ENCODE results near the gene MAJIN.

MAJIN gene

DNA sequence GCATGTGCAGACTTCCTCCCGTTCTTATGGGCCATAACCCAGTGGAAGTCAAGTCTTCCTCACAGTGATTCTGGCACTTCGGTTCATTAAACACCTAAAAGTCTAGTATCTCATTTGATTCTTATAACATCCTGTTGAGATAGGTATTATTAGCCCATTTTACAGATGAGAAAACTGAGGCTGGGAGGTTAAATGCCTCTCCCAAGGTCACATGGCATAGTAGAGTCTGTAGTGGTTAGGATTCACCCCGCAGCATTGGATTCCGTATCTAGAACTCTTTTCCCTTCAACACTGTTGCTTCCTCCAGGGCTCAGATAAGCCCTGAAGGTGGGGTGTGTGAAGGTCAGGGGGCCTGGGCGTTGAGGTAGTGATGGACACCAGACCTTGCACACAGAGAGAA is 39.6 kb downstream of the MAJIN start:
- Histone ChIP-seq H4K12ac (ENCODE audit: low read depth, low read length) (no peak overlapping the region), H2BK12ac (ENCODE audit: low read length) (no peak overlapping the region), H2AFZ (ENCODE audit: insufficient read depth, low read length, poor library complexity) (no peak overlapping the region), H3K36me3 (ENCODE audit: control insufficient read depth in 1 of 2, insufficient read depth in 2 of 2, low read length in 2 of 2) (peaks cover 19 to 33% of the 10 kb centered on the region in 2 experiments), H3K79me1 (ENCODE audit: low read length) (no peaks in the 10 kb centered on the region), H2AK5ac (ENCODE audit: low read length) (no peak overlapping the region), H2BK5ac (ENCODE audit: low read depth, low read length, poor library complexity) (no peak overlapping the region), H3K14ac (ENCODE audit: low read length) (no peak overlapping the region), H3K4me3 (ENCODE audit: low read depth, low read length) (no peak overlapping the region), H3K9ac (ENCODE audit: low read length) (no peak overlapping the region), H3K23ac (ENCODE audit: low read length) (no peak overlapping the region), H3K9me3 (ENCODE audit: insufficient read depth, low read depth, low read length) (no peaks in the 10 kb centered on the region), H3K4me1 (ENCODE audit: control insufficient read depth in 1 of 2, insufficient read depth in 2 of 2, low read length in 2 of 2) (peaks cover 0 to 7% of the 10 kb centered on the region in 2 experiments), H4K8ac (ENCODE audit: low read depth, low read length) (no peak overlapping the region), H3K27me3 (ENCODE audit: insufficient read depth, low read length) (no peaks in the 10 kb centered on the region), H3K4me2 (ENCODE audit: low read length) (no peak overlapping the region), H3K4ac (ENCODE audit: low read depth, low read length) (no peak overlapping the region), H3K79me2 (ENCODE audit: control insufficient read depth, insufficient read depth, low read length, poor library complexity) (no peaks in the 10 kb centered on the region), H4K91ac (ENCODE audit: low read depth, low read length) (no peak overlapping the region), H2BK120ac (ENCODE audit: insufficient read depth, low read length, poor library complexity) (no peak overlapping the region), H3K18ac (ENCODE audit: low read length) (no peak overlapping the region), H3K27ac (ENCODE audit: low read depth, low read length) (no peak overlapping the region)
- DNase-seq = no peak
- WGBS (ENCODE audit: extremely low coverage, insufficient coverage, insufficient read length) = no CpG with 5 or more reads among the region's 5 CpGs

DNA sequence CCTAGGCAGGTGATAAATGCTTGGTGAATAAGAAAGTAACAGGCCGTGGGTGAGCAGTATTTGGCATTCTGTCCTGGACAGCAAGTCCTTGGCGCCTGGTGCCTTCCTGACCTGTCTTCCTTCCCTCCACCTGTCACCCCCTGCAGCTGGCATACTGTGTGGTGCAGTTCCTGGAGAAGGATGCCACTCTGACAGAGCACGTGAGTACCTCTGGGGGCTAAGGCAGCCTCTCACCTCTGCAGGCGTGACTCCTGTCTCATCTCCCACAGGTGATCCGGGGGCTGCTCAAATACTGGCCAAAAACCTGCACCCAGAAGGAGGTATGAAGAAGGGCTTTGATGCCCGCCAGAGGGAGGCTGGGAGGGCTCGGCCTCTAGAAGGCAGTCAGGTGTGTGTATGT is 40.6 kb downstream of the MAJIN start:
- Histone ChIP-seq H3K9ac (ENCODE audit: low read length) (no peak overlapping the region), H2BK5ac (ENCODE audit: low read depth, low read length, poor library complexity) (no peak overlapping the region), H3K4me2 (ENCODE audit: low read length) (no peak overlapping the region), H3K27ac (ENCODE audit: low read depth, low read length) (no peak overlapping the region), H3K4me1 (ENCODE audit: control insufficient read depth in 1 of 2, insufficient read depth in 2 of 2, low read length in 2 of 2) (peaks cover 0 to 7% of the 10 kb centered on the region in 2 experiments), H3K79me2 (ENCODE audit: control insufficient read depth, insufficient read depth, low read length, poor library complexity) (no peaks in the 10 kb centered on the region), H2BK12ac (ENCODE audit: low read length) (no peak overlapping the region), H3K36me3 (ENCODE audit: control insufficient read depth in 1 of 2, insufficient read depth in 2 of 2, low read length in 2 of 2) (peaks cover 19 to 33% of the 10 kb centered on the region in 2 experiments), H3K9me3 (ENCODE audit: insufficient read depth, low read depth, low read length) (no peaks in the 10 kb centered on the region), H4K8ac (ENCODE audit: low read depth, low read length) (no peak overlapping the region), H2AFZ (ENCODE audit: insufficient read depth, low read length, poor library complexity) (no peak overlapping the region), H4K12ac (ENCODE audit: low read depth, low read length) (no peak overlapping the region), H3K4ac (ENCODE audit: low read depth, low read length) (no peak overlapping the region), H3K79me1 (ENCODE audit: low read length) (no peaks in the 10 kb centered on the region), H2BK120ac (ENCODE audit: insufficient read depth, low read length, poor library complexity) (no peak overlapping the region), H3K14ac (ENCODE audit: low read length) (no peak overlapping the region), H3K23ac (ENCODE audit: low read length) (no peak overlapping the region), H4K91ac (ENCODE audit: low read depth, low read length) (no peak overlapping the region), H2AK5ac (ENCODE audit: low read length) (no peak overlapping the region), H3K27me3 (ENCODE audit: insufficient read depth, low read length) (no peaks in the 10 kb centered on the region), H3K18ac (ENCODE audit: low read length) (no peak overlapping the region), H3K4me3 (ENCODE audit: low read depth, low read length) (no peak overlapping the region)
- DNase-seq = no peak
- no CpG with 5 or more reads among the region's 7 CpGs for WGBS (ENCODE audit: extremely low coverage, insufficient coverage, insufficient read length)

DNA sequence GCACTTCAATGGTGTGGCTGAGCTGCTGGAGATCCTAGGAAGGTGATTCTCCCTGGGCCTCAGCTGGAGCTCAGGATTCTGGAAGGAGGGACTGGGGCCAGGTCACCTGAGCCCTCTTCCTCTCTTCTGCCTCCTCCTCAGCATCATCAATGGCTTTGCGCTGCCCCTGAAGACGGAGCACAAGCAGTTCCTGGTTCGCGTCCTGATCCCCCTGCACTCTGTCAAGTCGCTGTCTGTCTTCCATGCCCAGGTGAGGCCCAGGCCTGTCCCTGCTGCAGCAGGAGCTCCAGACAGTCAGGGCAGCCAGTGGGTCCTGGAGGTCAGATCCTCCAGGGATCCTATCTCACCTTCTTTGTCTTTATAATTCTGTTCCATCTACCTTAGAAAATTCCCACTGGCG is 41.6 kb downstream of the MAJIN start:
- Histone ChIP-seq H2BK120ac (ENCODE audit: insufficient read depth, low read length, poor library complexity) (no peak overlapping the region), H3K18ac (ENCODE audit: low read length) (no peak overlapping the region), H3K23ac (ENCODE audit: low read length) (no peak overlapping the region), H3K9me3 (ENCODE audit: insufficient read depth, low read depth, low read length) (no peaks in the 10 kb centered on the region), H2AK5ac (ENCODE audit: low read length) (no peak overlapping the region), H4K8ac (ENCODE audit: low read depth, low read length) (no peak overlapping the region), H3K27me3 (ENCODE audit: insufficient read depth, low read length) (no peaks in the 10 kb centered on the region), H3K4me2 (ENCODE audit: low read length) (no peak overlapping the region), H3K27ac (ENCODE audit: low read depth, low read length) (no peak overlapping the region), H4K12ac (ENCODE audit: low read depth, low read length) (no peak overlapping the region), H2BK12ac (ENCODE audit: low read length) (no peak overlapping the region), H3K14ac (ENCODE audit: low read length) (no peak overlapping the region), H2AFZ (ENCODE audit: insufficient read depth, low read length, poor library complexity) (no peak overlapping the region), H3K79me1 (ENCODE audit: low read length) (no peaks in the 10 kb centered on the region), H3K4ac (ENCODE audit: low read depth, low read length) (no peak overlapping the region), H3K9ac (ENCODE audit: low read length) (no peak overlapping the region), H3K36me3 (ENCODE audit: control insufficient read depth in 1 of 2, insufficient read depth in 2 of 2, low read length in 2 of 2) (peaks cover 19 to 33% of the 10 kb centered on the region in 2 experiments), H3K4me1 (ENCODE audit: control insufficient read depth in 1 of 2, insufficient read depth in 2 of 2, low read length in 2 of 2) (peaks cover 0 to 2% of the 10 kb centered on the region in 2 experiments), H4K91ac (ENCODE audit: low read depth, low read length) (no peak overlapping the region), H3K79me2 (ENCODE audit: control insufficient read depth, insufficient read depth, low read length, poor library complexity) (no peaks in the 10 kb centered on the region), H2BK5ac (ENCODE audit: low read depth, low read length, poor library complexity) (no peak overlapping the region), H3K4me3 (ENCODE audit: low read depth, low read length) (no peak overlapping the region)
- no peak for DNase-seq
- WGBS (ENCODE audit: extremely low coverage, insufficient coverage, insufficient read length) = no CpG with 5 or more reads among the region's 6 CpGs

DNA sequence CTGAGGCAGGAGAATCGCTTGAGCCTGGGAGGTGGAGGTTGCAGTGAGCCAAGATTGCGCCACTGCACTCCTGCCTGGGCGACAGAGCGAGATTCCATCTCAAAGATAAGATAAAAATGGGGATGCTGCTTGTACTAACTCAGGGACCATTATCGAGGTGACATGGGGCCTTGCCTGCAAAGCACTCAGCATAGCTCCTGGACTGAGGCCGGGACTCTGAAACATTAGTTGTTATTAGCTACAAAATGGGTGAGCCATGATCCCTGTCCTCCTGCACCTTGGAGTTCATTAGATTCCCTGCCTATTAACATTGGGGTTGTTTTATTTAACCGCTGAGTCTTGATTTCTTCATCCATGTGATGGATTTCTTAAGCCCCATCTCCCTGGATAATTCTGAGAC is 42.3 kb downstream of the MAJIN start:
- no peak for DNase-seq
- WGBS (ENCODE audit: extremely low coverage, insufficient coverage, insufficient read length) = no CpG with 5 or more reads among the region's 7 CpGs
- no peak overlapping the region for H4K8ac ChIP-seq (ENCODE audit: low read depth, low read length)

More for the DNA sequence above, 42.3 kb downstream of the MAJIN start:
- Histone ChIP-seq H3K36me3 (ENCODE audit: control insufficient read depth in 1 of 2, insufficient read depth in 2 of 2, low read length in 2 of 2) (peaks cover 19 to 31% of the 10 kb centered on the region in 2 experiments), H3K4me2 (ENCODE audit: low read length) (no peak overlapping the region), H3K79me2 (ENCODE audit: control insufficient read depth, insufficient read depth, low read length, poor library complexity) (peaks cover 3% of the 10 kb centered on the region), H3K4me3 (ENCODE audit: low read depth, low read length) (no peak overlapping the region), H3K4me1 (ENCODE audit: control insufficient read depth in 1 of 2, insufficient read depth in 2 of 2, low read length in 2 of 2) (no peaks in the 10 kb centered on the region), H3K27me3 (ENCODE audit: insufficient read depth, low read length) (no peaks in the 10 kb centered on the region), H3K9ac (ENCODE audit: low read length) (no peak overlapping the region), H4K91ac (ENCODE audit: low read depth, low read length) (no peak overlapping the region), H3K14ac (ENCODE audit: low read length) (no peak overlapping the region), H3K27ac (ENCODE audit: low read depth, low read length) (no peak overlapping the region), H3K23ac (ENCODE audit: low read length) (no peak overlapping the region), H3K9me3 (ENCODE audit: insufficient read depth, low read depth, low read length) (no peaks in the 10 kb centered on the region), H3K18ac (ENCODE audit: low read length) (no peak overlapping the region), H3K4ac (ENCODE audit: low read depth, low read length) (no peak overlapping the region), H3K79me1 (ENCODE audit: low read length) (peaks cover 4% of the 10 kb centered on the region), H2AFZ (ENCODE audit: insufficient read depth, low read length, poor library complexity) (no peak overlapping the region), H2BK5ac (ENCODE audit: low read depth, low read length, poor library complexity) (no peak overlapping the region), H4K12ac (ENCODE audit: low read depth, low read length) (no peak overlapping the region), H2BK120ac (ENCODE audit: insufficient read depth, low read length, poor library complexity) (no peak overlapping the region), H2BK12ac (ENCODE audit: low read length) (no peak overlapping the region), H2AK5ac (ENCODE audit: low read length) (no peak overlapping the region)

Measured in trophoblast cell (in vitro differentiated cells and primary cell).